Natural killer cell (primary cell): ENCODE measurements around the gene CAPN5. TPM values are rescaled to one million over a fixed set of nuclear protein-coding genes. Genes with fewer than 3 reads are reported as not detected.
A peak's percentile ranks its signal among the peaks of the same experiment; 100 is the strongest.

Experiments used
- ATAC-seq, 3 donors: fragments of 150-1000 bp in 2 of 3; fragments of 200-7000 bp in 1 of 3; cut with Tn5 transposase; 1 replicate in 1 of 3; 2 replicates in 2 of 3; pipeline ENCODE4 v1.10.0; 2021; ENCODE audit warnings: mild to moderate bottlenecking in 2 of 3, moderate library complexity in 2 of 3
- DNase-seq, 2 donors: peaks; one replicate each; pipeline versions ENCODE4 v3.0.0 to v3.0.0-alpha.2; 2013 to 2021; ENCODE audit warnings: mixed read lengths in 1 of 2
- H3K27ac ChIP-seq: one replicate; pipeline ENCODE4 v1.5.1; 2013; ENCODE audit warnings: mild to moderate bottlenecking, low read length
- H3K27me3 ChIP-seq: one replicate; pipeline ENCODE4 v1.6.1; 2013; ENCODE audit warnings: low read length; ENCODE audit not compliant: control insufficient read depth, insufficient read depth
- H3K36me3 ChIP-seq: one replicate; pipeline ENCODE4 v1.6.1; 2013; ENCODE audit warnings: low read length; ENCODE audit not compliant: control insufficient read depth, insufficient read depth
- H3K4me1 ChIP-seq: one replicate; pipeline ENCODE4 v1.6.1; 2013; ENCODE audit warnings: low read length; ENCODE audit not compliant: control insufficient read depth, insufficient read depth
- H3K4me3 ChIP-seq: one replicate; pipeline ENCODE4 v1.5.1; 2013; ENCODE audit warnings: low read length
- H3K9me3 ChIP-seq: one replicate; pipeline ENCODE4 v1.6.1; 2013; ENCODE audit warnings: low read length; ENCODE audit not compliant: control insufficient read depth, insufficient read depth
- H3K27ac Mint-ChIP-seq, 2 donors: one replicate each; pipeline ENCODE4 v1.8.0; 2022; ENCODE audit warnings: mild to moderate bottlenecking in 2 of 2, mixed read lengths in 2 of 2, moderate library complexity in 1 of 2
- H3K27me3 Mint-ChIP-seq, 2 donors: one replicate each; pipeline ENCODE4 v1.8.0; 2022; ENCODE audit warnings: low read depth in 2 of 2, mixed read lengths in 2 of 2
- H3K36me3 Mint-ChIP-seq: one replicate; pipeline ENCODE4 v1.8.0; 2022; ENCODE audit warnings: mixed read lengths
- H3K4me1 Mint-ChIP-seq, 2 donors: one replicate each; pipeline ENCODE4 v1.8.0; 2022; ENCODE audit warnings: mixed read lengths in 2 of 2
- H3K4me3 Mint-ChIP-seq: one replicate; pipeline ENCODE4 v1.8.0; 2022; ENCODE audit warnings: mild to moderate bottlenecking, moderate library complexity, mixed read lengths
- H3K9me3 Mint-ChIP-seq, 2 donors: one replicate each; pipeline ENCODE4 v1.8.0; 2022; ENCODE audit warnings: mixed read lengths in 2 of 2
- WGBS: methylation state at CpG from one replicate; pipeline ENCODE4 v1.1.7; 2013; ENCODE audit warnings: missing lambda C conversion rate; ENCODE audit not compliant: insufficient coverage; 5-methylcytosine and 5-hydroxymethylcytosine counted together
- intact Hi-C: fragments of 100-400 bp; cut with micrococcal nuclease; formaldehyde crosslinking; loops from one replicate; pipeline ENCODE4 v1.14.2; 2022
- total RNA-seq, 4 donors: library from RNA; stranded (reverse); fragments of 120-200 nt in 1 of 4; gene quantifications; one replicate each; pipeline versions ENCODE4 v1.2.3 to v1.2.4, GENCODE V29; 2013 to 2022
- TF ChIP-seq, protein P1 (sequence below): fragments of 200-600 bp; IDR thresholded peaks from one replicate; pipeline ENCODE4 v1.8.0; 2022; ENCODE audit warnings: antibody characterized with exemption

CAPN5 gene
- total RNA-seq, 3 donors from 2014 or later (not counting 1 experiment from before 2014, with no cell fraction given): 32.3 to 34.5 (median 34.3) TPM

DNA sequence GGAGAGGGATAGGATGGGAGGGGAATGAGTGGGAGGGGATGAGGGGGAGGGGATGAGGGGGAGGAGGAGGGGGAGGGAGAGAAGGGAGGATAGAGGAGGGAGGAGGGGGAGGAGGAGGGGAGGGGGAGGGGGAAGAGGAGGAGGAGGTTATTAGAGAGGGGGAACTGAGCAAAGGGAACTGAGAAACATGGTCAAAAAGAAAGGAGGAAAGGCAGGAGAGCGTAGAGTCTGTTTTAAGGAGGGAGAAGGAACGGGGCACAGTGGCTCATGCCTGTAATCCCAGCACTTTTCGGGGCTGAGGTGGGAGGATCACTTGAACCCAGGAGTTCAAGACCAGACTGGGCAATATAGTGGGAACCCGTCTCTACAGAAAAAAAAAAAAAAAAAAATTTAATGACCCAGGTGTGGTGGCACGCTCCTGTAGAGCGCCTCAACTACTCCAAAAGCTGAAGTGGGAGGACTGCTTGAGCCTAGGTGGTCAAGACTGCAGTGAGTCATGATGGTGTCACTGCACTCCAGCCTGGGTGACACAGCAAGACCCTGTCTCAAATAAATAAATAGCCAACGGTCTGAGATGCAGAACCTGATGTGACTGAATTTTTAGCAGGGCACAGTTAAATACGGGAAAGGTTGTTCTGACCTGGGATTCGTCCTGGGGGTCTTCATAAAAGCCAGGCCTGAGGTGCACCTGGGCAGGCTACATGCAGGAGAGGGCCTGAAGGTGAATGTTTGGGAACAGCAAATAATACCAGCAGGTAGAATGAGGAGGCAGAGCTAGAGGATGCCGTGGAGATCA is 28.5 kb upstream of the CAPN5 start:
- Mint-ChIP-seq H3K27ac (no peak overlapping the region), H3K27me3 (peaks cover 38 to 64% of the 10 kb centered on the region in 2 donors), H3K4me3 (no peak overlapping the region), H3K36me3 (no peaks in the 10 kb centered on the region), H3K9me3 (no peaks in the 10 kb centered on the region), H3K4me1 (peaks cover 0 to 14% of the 10 kb centered on the region in 2 donors)
- no peak for DNase-seq
- WGBS: 74% methylated on average over 10 of the region's 10 CpGs
- ATAC-seq: no peak
- TF ChIP-seq, protein P1, sequence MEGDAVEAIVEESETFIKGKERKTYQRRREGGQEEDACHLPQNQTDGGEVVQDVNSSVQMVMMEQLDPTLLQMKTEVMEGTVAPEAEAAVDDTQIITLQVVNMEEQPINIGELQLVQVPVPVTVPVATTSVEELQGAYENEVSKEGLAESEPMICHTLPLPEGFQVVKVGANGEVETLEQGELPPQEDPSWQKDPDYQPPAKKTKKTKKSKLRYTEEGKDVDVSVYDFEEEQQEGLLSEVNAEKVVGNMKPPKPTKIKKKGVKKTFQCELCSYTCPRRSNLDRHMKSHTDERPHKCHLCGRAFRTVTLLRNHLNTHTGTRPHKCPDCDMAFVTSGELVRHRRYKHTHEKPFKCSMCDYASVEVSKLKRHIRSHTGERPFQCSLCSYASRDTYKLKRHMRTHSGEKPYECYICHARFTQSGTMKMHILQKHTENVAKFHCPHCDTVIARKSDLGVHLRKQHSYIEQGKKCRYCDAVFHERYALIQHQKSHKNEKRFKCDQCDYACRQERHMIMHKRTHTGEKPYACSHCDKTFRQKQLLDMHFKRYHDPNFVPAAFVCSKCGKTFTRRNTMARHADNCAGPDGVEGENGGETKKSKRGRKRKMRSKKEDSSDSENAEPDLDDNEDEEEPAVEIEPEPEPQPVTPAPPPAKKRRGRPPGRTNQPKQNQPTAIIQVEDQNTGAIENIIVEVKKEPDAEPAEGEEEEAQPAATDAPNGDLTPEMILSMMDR: no peak
- H3K4me3 ChIP-seq: no peak overlapping the region
- H3K27ac ChIP-seq: no peak overlapping the region
- peaks cover 9% of the 10 kb centered on the region for H3K27me3 ChIP-seq
- intact Hi-C loops: no loop called here
- H3K36me3 ChIP-seq: no peaks in the 10 kb centered on the region
- H3K4me1 ChIP-seq: peaks cover 11% of the 10 kb centered on the region
- H3K9me3 ChIP-seq: no peaks in the 10 kb centered on the region

DNA sequence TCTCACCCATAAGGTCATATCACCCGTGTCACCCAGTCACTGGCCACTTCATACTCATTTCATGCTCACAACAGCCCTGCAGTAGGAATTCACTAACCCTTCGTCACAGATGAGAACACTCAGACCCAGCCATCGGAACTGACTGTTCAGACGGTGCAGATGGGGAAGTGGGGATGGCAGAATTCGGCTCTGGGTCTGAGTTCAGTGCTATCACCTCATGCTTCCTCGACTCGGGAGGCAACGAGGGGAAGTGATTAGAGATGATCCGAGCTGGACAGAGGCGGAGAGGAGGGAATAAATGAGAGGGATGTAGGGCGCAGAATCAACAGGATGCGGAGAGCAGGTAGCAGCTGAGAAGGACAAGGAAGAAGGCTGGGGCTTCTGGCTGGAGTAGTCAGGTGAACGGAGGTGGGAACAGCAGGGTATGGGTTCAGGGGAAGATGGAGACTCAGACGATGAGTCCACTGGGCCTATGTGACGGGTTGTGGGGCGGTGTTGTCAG is 27.9 kb upstream of the CAPN5 start:
- no peak overlapping the region for H3K27ac ChIP-seq
- Mint-ChIP-seq H3K27ac (no peak overlapping the region), H3K36me3 (no peaks in the 10 kb centered on the region), H3K9me3 (no peaks in the 10 kb centered on the region), H3K4me3 (peak overlapping the region; percentile 23), H3K4me1 (peaks cover 0 to 14% of the 10 kb centered on the region in 2 donors), H3K27me3 (peaks cover 39 to 66% of the 10 kb centered on the region in 2 donors)
- intact Hi-C loops: no loop called here
- no peak overlapping the region for H3K4me3 ChIP-seq
- peaks cover 11% of the 10 kb centered on the region for H3K4me1 ChIP-seq
- no peaks in the 10 kb centered on the region for H3K36me3 ChIP-seq
- TF ChIP-seq, protein P1: no peak
- peaks cover 9% of the 10 kb centered on the region for H3K27me3 ChIP-seq
- H3K9me3 ChIP-seq: no peaks in the 10 kb centered on the region
- DNase-seq: no peak
- ATAC-seq: no peak
- 77% methylated on average over 16 of the region's 16 CpGs for WGBS

DNA sequence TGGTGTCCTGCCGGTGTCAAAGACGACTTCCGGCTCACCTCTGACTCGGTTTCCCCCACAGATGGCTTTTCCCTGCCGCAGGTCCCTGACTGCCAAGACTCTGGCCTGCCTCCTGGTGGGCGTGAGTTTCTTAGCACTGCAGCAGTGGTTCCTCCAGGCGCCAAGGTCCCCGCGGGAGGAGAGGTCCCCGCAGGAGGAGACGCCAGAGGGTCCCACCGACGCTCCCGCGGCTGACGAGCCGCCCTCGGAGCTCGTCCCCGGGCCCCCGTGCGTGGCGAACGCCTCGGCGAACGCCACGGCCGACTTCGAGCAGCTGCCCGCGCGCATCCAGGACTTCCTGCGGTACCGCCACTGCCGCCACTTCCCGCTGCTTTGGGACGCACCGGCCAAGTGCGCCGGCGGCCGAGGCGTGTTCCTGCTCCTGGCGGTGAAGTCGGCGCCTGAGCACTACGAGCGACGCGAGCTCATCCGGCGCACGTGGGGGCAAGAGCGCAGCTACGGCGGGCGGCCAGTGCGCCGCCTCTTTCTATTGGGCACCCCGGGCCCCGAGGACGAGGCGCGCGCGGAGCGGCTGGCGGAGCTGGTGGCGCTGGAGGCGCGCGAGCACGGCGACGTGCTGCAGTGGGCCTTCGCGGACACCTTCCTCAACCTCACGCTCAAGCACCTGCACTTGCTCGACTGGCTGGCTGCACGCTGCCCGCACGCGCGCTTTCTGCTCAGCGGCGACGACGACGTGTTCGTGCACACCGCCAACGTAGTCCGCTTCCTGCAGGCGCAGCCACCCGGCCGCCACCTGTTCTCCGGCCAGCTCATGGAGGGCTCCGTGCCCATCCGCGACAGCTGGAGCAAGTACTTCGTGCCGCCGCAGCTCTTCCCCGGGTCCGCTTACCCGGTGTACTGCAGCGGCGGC is 27.0 kb upstream of the CAPN5 start:
- H3K27me3 Mint-ChIP-seq: peaks cover 43 to 70% of the 10 kb centered on the region in 2 donors
- Histone ChIP-seq H3K27ac (no peak overlapping the region), H3K4me3 (no peak overlapping the region), H3K9me3 (no peaks in the 10 kb centered on the region), H3K36me3 (no peaks in the 10 kb centered on the region), H3K27me3 (peaks cover 9% of the 10 kb centered on the region), H3K4me1 (peaks cover 11% of the 10 kb centered on the region)
- H3K4me1 Mint-ChIP-seq: peaks cover 0 to 14% of the 10 kb centered on the region in 2 donors
- H3K36me3 Mint-ChIP-seq: no peaks in the 10 kb centered on the region
- no peaks in the 10 kb centered on the region for H3K9me3 Mint-ChIP-seq
- ATAC-seq (peak in 1 of 3 donors; percentile 64), DNase-seq (peak in 1 of 2 donors; percentile 44)
- no peak overlapping the region for H3K27ac Mint-ChIP-seq
- TF ChIP-seq, protein P1: no peak
- 20% methylated on average over 109 of the region's 109 CpGs for WGBS
- no peak overlapping the region for H3K4me3 Mint-ChIP-seq
- intact Hi-C loops: no loop called here
